HG02588 (cell line): ENCODE measurements around the gene GPR156.

Source experiments
- ATAC-seq: cut with Tn5 transposase; IDR thresholded peaks from one replicate; pipeline ENCODE4 v1.9.1; 2021; ENCODE audit warnings: mild to moderate bottlenecking, moderate library complexity; ENCODE audit not compliant: unreplicated experiment

The GPR156 gene

GRCh38 chr3:120130656-120131055 is 154.4 kb downstream of the GPR156 start:
- ATAC-seq, result no peak

GRCh38 chr3:120129718-120130513 is 155.1 kb downstream of the GPR156 start:
- ATAC-seq, result no peak

- no peak for ATAC-seq
These were observed 156.0 kb downstream of the GPR156 start for GRCh38 chr3:120129051-120129450.

- ATAC-seq, result no peak
These were observed 159.0 kb downstream of the GPR156 start for GRCh38 chr3:120125992-120126391.

- ATAC-seq, result no peak
These were observed 165.0 kb downstream of the GPR156 start for GRCh38 chr3:120119846-120120510.
